Measurements from ENCODE around the gene BMPR1A. TPM values are rescaled to one million over a fixed set of nuclear protein-coding genes. Genes with fewer than 3 reads are reported as not detected.

BMPR1A gene
- total RNA-seq, 1 donor from 2014 or later: 32.6 TPM

GRCh38 chr10:86821388-86821999 is 65.1 kb downstream of the BMPR1A start:
- TF ChIP-seq, protein P1, sequence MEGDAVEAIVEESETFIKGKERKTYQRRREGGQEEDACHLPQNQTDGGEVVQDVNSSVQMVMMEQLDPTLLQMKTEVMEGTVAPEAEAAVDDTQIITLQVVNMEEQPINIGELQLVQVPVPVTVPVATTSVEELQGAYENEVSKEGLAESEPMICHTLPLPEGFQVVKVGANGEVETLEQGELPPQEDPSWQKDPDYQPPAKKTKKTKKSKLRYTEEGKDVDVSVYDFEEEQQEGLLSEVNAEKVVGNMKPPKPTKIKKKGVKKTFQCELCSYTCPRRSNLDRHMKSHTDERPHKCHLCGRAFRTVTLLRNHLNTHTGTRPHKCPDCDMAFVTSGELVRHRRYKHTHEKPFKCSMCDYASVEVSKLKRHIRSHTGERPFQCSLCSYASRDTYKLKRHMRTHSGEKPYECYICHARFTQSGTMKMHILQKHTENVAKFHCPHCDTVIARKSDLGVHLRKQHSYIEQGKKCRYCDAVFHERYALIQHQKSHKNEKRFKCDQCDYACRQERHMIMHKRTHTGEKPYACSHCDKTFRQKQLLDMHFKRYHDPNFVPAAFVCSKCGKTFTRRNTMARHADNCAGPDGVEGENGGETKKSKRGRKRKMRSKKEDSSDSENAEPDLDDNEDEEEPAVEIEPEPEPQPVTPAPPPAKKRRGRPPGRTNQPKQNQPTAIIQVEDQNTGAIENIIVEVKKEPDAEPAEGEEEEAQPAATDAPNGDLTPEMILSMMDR (IDR thresholded peaks at IDR 0.05; ENCODE audit: insufficient read depth, low read length, severe bottlenecking): no peak
- peak; percentile 5 for DNase-seq (ENCODE audit: low read depth)
- no peaks in the 10 kb centered on the region for H3K27me3 ChIP-seq (ENCODE audit: control insufficient read depth, insufficient read depth, low read length)
- FAIRE-seq: no peak
- no peak overlapping the region for H3K4me3 ChIP-seq (ENCODE audit: low read depth, low read length)
- H3K36me3 ChIP-seq (ENCODE audit: control insufficient read depth, insufficient read depth, low read length): no peaks in the 10 kb centered on the region

- DNase-seq (ENCODE audit: low read depth): no peak
- Histone ChIP-seq H3K36me3 (ENCODE audit: control insufficient read depth, insufficient read depth, low read length) (no peaks in the 10 kb centered on the region), H3K27me3 (ENCODE audit: control insufficient read depth, insufficient read depth, low read length) (no peaks in the 10 kb centered on the region), H3K4me3 (ENCODE audit: low read depth, low read length) (no peak overlapping the region)
- TF ChIP-seq, protein P1 (IDR thresholded peaks at IDR 0.05; ENCODE audit: insufficient read depth, low read length, severe bottlenecking): no peak
- FAIRE-seq: no peak
Observed at GRCh38 chr10:86823565-86823964, 67.1 kb downstream of the BMPR1A start.

DNA sequence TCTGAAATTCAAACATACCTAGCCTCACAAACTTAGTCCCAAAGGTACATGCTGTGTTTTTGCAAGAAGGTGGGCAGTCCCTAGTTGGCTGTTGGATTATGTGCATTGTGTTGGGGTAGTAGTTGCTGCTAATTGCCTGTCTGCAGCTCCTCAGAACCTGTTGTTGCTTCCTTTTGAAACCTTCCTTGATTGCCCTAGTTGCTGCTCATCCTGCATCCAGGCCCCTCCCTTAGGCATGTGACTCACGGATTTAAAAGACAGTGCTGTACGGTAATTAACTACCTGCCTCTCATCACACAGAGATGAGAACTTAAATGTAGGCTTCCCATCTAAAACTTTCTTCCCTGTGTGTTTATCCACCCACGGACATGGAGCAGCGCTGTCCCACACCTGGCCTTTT is 67.7 kb downstream of the BMPR1A start:
- DNase-seq (ENCODE audit: low read depth) (peak; percentile 9), FAIRE-seq (no peak)
- Histone ChIP-seq H3K4me3 (ENCODE audit: low read depth, low read length) (no peak overlapping the region), H3K36me3 (ENCODE audit: control insufficient read depth, insufficient read depth, low read length) (no peaks in the 10 kb centered on the region), H3K27me3 (ENCODE audit: control insufficient read depth, insufficient read depth, low read length) (no peaks in the 10 kb centered on the region)
- TF ChIP-seq, protein P1 (IDR thresholded peaks at IDR 0.05; ENCODE audit: insufficient read depth, low read length, severe bottlenecking): no peak

DNA sequence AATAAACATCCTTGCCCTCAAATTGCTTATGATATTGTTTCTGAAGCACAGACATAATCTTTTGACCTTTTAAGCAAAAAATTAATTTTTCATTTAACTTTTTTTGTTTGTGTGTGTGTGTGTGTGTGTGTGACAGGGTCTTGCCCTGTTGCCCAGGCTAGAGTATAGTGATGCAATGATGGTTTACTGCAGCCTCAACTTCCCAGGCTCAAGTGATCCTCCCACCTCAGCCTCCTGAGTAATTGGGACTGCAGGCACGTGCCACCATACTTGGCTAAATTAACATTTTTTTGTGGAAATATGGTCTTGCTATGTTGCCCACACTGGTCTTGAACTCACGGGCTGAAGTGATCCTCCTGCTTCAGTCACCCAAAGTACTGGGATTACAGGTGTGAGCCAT is 68.9 kb downstream of the BMPR1A start:
- Histone ChIP-seq H3K4me3 (ENCODE audit: low read depth, low read length) (no peak overlapping the region), H3K27me3 (ENCODE audit: control insufficient read depth, insufficient read depth, low read length) (no peaks in the 10 kb centered on the region), H3K36me3 (ENCODE audit: control insufficient read depth, insufficient read depth, low read length) (no peaks in the 10 kb centered on the region)
- FAIRE-seq (no peak), DNase-seq (ENCODE audit: low read depth) (no peak)
- TF ChIP-seq, protein P1 (IDR thresholded peaks at IDR 0.05; ENCODE audit: insufficient read depth, low read length, severe bottlenecking): no peak

DNA sequence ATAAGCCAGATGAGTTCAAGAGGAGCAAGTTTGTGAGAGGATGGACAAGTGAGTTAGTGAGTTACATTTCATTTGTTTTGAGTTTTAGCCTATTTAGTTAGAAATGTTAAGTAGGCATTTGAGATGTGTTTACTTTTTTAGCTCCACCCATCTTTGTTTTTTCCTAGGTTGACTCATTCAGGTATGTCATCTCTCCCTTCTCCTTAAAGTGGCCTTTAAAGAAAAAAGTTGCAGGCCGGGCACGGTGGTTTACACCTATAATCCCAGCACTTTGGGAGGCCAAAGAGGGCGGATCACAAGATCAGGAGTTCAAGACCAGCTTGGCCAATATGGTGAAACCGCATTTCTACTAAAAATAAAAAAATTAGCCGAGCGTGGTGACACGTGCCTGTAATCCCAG is 71.2 kb downstream of the BMPR1A start:
- TF ChIP-seq, protein P1 (IDR thresholded peaks at IDR 0.05; ENCODE audit: insufficient read depth, low read length, severe bottlenecking): no peak
- Histone ChIP-seq H3K27me3 (ENCODE audit: control insufficient read depth, insufficient read depth, low read length) (no peaks in the 10 kb centered on the region), H3K4me3 (ENCODE audit: low read depth, low read length) (no peak overlapping the region), H3K36me3 (ENCODE audit: control insufficient read depth, insufficient read depth, low read length) (no peaks in the 10 kb centered on the region)
- no peak for FAIRE-seq
- DNase-seq (ENCODE audit: low read depth): peak; percentile 76

- Histone ChIP-seq H3K27me3 (ENCODE audit: control insufficient read depth, insufficient read depth, low read length) (no peaks in the 10 kb centered on the region), H3K36me3 (ENCODE audit: control insufficient read depth, insufficient read depth, low read length) (no peaks in the 10 kb centered on the region), H3K4me3 (ENCODE audit: low read depth, low read length) (no peak overlapping the region)
- TF ChIP-seq, protein P1 (IDR thresholded peaks at IDR 0.05; ENCODE audit: insufficient read depth, low read length, severe bottlenecking): no peak
- DNase-seq (ENCODE audit: low read depth): no peak
- no peak for FAIRE-seq
Observed at GRCh38 chr10:86828145-86828544, 71.7 kb downstream of the BMPR1A start.
